Smooth muscle cell (in vitro differentiated cells): Measurements from ENCODE around the gene PRKAG2. TPM values are rescaled to one million over a fixed set of nuclear protein-coding genes. Genes with fewer than 3 reads are reported as not detected.
A peak's percentile ranks its signal among the peaks of the same experiment; 100 is the strongest.
"Not testable (repeated sequence)": the region's sequence is repeated elsewhere in the genome, so short reads cannot be mapped to it uniquely, and the experiment has no call there.

ENCODE experiments used
- DNase-seq: peaks from one replicate; lab custom pipeline; 2025; ENCODE audit not compliant: unreplicated experiment; lab: John Stamatoyannopoulos, UW
- H2AFZ ChIP-seq: fragments of 200-600 bp; sonication (generic); 2 replicates; pipeline ENCODE4 v1.6.0; 2016; ENCODE audit warnings: antibody characterized with exemption, low read depth, mild to moderate bottlenecking
- H3F3A ChIP-seq: fragments of 200-600 bp; sonication (generic); 2 replicates; pipeline ENCODE4 v1.6.0; 2017; ENCODE audit warnings: antibody characterized with exemption, low read depth
- H3K27ac ChIP-seq: fragments of 200-600 bp; sonication (generic); 2 replicates; pipeline ENCODE4 v1.5.1; 2016; ENCODE audit warnings: low read depth, mild to moderate bottlenecking
- H3K27me3 ChIP-seq: fragments of 200-600 bp; sonication (generic); 2 replicates; pipeline ENCODE4 v1.6.1; 2016; ENCODE audit warnings: low read depth, mild to moderate bottlenecking
- H3K36me3 ChIP-seq: fragments of 200-600 bp; sonication (generic); 2 replicates; pipeline ENCODE4 v1.5.1; 2016; ENCODE audit warnings: low read depth
- H3K4me1 ChIP-seq: fragments of 200-600 bp; sonication (generic); 2 replicates; pipeline ENCODE4 v1.5.1; 2016; ENCODE audit warnings: low read depth
- H3K4me2 ChIP-seq: fragments of 200-600 bp; sonication (generic); 2 replicates; pipeline ENCODE4 v1.6.0; 2016; ENCODE audit warnings: mild to moderate bottlenecking
- H3K4me3 ChIP-seq: fragments of 200-600 bp; sonication (generic); 2 replicates; pipeline ENCODE4 v1.5.1; 2016; ENCODE audit warnings: mild to moderate bottlenecking
- H3K79me2 ChIP-seq: fragments of 200-600 bp; sonication (generic); 2 replicates; pipeline ENCODE4 v1.6.0; 2016; ENCODE audit warnings: low read depth, mild to moderate bottlenecking
- H3K9ac ChIP-seq: fragments of 200-600 bp; sonication (generic); 2 replicates; pipeline ENCODE4 v1.6.0; 2016; ENCODE audit warnings: low read depth
- H3K9me3 ChIP-seq: fragments of 200-600 bp; sonication (generic); replicated peaks from 2 replicates; pipeline ENCODE4 v1.5.1; 2016; ENCODE audit warnings: low read depth
- H4K20me1 ChIP-seq: fragments of 200-600 bp; sonication (generic); 2 replicates; pipeline ENCODE4 v1.6.0; 2016; ENCODE audit warnings: low read depth
- CTCF ChIP-seq: fragments of 200-600 bp; sonication (generic); IDR thresholded peaks from 2 replicates; pipeline ENCODE4 v1.5.1; 2017; ENCODE audit warnings: borderline replicate concordance, mild to moderate bottlenecking, antibody characterized with exemption; ENCODE audit not compliant: insufficient read depth, poor library complexity, severe bottlenecking
- WGBS: methylation state at CpG from one replicate; pipeline ENCODE4 v1.1.7; 2016; ENCODE audit warnings: low lambda C conversion rate; 5-methylcytosine and 5-hydroxymethylcytosine counted together
- polyA plus RNA-seq: library from polyadenylated mRNA; unstranded; fragments of >200 nt; fragmentation: Nextera tagmentation; extraction: Ambion mirVana; gene quantifications from 2 replicates; pipeline ENCODE4 v1.2.1, GENCODE V29; 2016
- total RNA-seq: library from RNA; depleted of rRNA; stranded (reverse); fragments of >200 nt; gene quantifications from 2 replicates; pipeline ENCODE4 v1.2.3, GENCODE V29; 2014

The PRKAG2 gene
- total and polyA plus RNA-seq, 2 experiments from 2014 or later: 3.5 to 3.9 TPM

DNA sequence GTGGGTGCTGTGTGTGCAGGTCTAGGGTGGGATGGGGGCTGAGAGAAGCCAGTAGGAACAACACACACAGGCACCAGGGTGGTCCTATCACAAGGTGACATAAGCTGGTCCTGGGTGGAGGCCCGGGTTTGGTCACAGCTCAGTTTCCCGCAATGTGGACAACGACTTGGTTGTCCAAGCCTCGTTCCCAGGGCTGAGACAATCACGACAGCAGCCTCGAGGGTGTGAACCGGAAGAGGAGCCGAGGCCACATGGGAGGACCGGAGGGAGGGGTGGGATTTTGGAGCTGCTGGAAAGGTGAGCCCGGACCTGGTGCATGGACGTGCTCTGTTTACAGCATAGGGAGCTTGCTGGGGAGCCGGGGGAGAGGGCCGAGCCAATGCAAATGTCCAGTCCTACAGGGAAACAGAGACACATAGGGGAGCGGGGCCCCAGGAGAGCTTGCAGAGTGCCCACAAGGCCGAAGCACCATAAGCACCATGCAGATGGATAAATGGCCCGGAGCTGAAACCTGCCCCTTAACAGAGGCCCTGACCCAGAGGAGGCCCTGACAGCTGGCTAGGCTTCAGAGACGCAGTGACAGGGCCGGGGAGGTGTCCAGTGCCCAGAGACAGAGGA lies 92.8 kb downstream of the PRKAG2 start:
- no peak overlapping the region for H3K4me2 ChIP-seq
- H3F3A ChIP-seq: no peaks in the 10 kb centered on the region
- no peak for TF ChIP-seq CTCF
- H4K20me1 ChIP-seq: no peaks in the 10 kb centered on the region
- no peaks in the 10 kb centered on the region for H3K36me3 ChIP-seq
- H3K4me3 ChIP-seq: no peak overlapping the region
- DNase-seq: no peak
- no peaks in the 10 kb centered on the region for H3K9me3 ChIP-seq
- H3K27ac ChIP-seq: no peak overlapping the region
- no peak overlapping the region for H3K9ac ChIP-seq
- no peak overlapping the region for H2AFZ ChIP-seq
- WGBS: 98% methylated on average over 18 of the region's 18 CpGs
- H3K79me2 ChIP-seq: no peaks in the 10 kb centered on the region
- peaks cover 4% of the 10 kb centered on the region for H3K4me1 ChIP-seq
- peaks cover 12% of the 10 kb centered on the region for H3K27me3 ChIP-seq

GRCh38 chr7:151782598-151783448 lies 94.1 kb downstream of the PRKAG2 start:
- H2AFZ ChIP-seq: peak overlapping the region; percentile 44
- no peak overlapping the region for H3K27ac ChIP-seq
- H3F3A ChIP-seq: no peaks in the 10 kb centered on the region
- H3K4me3 ChIP-seq: peak overlapping the region; percentile 37
- H3K9ac ChIP-seq: no peak overlapping the region
- peak overlapping the region; percentile 87 for H3K4me2 ChIP-seq
- H3K4me1 ChIP-seq: peaks cover 4% of the 10 kb centered on the region
- H3K79me2 ChIP-seq: no peaks in the 10 kb centered on the region
- DNase-seq: peak; percentile 44
- H4K20me1 ChIP-seq: no peaks in the 10 kb centered on the region
- peaks cover 12% of the 10 kb centered on the region for H3K27me3 ChIP-seq
- no peaks in the 10 kb centered on the region for H3K36me3 ChIP-seq
- TF ChIP-seq CTCF: peak; percentile 91
- H3K9me3 ChIP-seq: no peaks in the 10 kb centered on the region
- 13% methylated on average over 55 of the region's 55 CpGs for WGBS

GRCh38 chr7:151782256-151782597 lies 94.7 kb downstream of the PRKAG2 start:
- H3K9ac ChIP-seq, H3K27ac ChIP-seq, H4K20me1 ChIP-seq, H2AFZ ChIP-seq, H3F3A ChIP-seq, H3K9me3 ChIP-seq, H3K4me1 ChIP-seq, DNase-seq, H3K4me2 ChIP-seq, H3K4me3 ChIP-seq, H3K79me2 ChIP-seq, H3K36me3 ChIP-seq: not testable (repeated sequence)
- WGBS: 89% methylated on average over 3 of the region's 4 CpGs
- peaks cover 12% of the 10 kb centered on the region for H3K27me3 ChIP-seq

- Histone ChIP-seq H3K27ac (no peak overlapping the region), H3K4me2 (no peak overlapping the region), H3F3A (no peaks in the 10 kb centered on the region), H4K20me1 (no peaks in the 10 kb centered on the region), H3K36me3 (no peaks in the 10 kb centered on the region), H3K4me1 (peaks cover 4% of the 10 kb centered on the region), H2AFZ (no peak overlapping the region), H3K9ac (no peak overlapping the region), H3K9me3 (no peaks in the 10 kb centered on the region), H3K79me2 (no peaks in the 10 kb centered on the region), H3K4me3 (no peak overlapping the region), H3K27me3 (peaks cover 12% of the 10 kb centered on the region)
- WGBS: 96% methylated on average over 20 of the region's 22 CpGs
- DNase-seq: no peak
- no peak for TF ChIP-seq CTCF
Measured at GRCh38 chr7:151781161-151781845, 95.6 kb downstream of the PRKAG2 start.
